AG04450 (cell line): ENCODE results near the gene PLCD1. TPM values are rescaled to one million over a fixed set of nuclear protein-coding genes. Genes with fewer than 3 reads are reported as not detected.

Experiments used
- CTCF ChIA-PET: fragments of 300-600, 350-600 bp; formaldehyde crosslinking; extraction: SDS; loops from one replicate; lab custom pipeline; 2022; ENCODE audit warnings: antibody characterized with exemption, inconsistent platforms; lab: Charles Lee
- POLR2A ChIA-PET: fragments of 350-600 bp; formaldehyde crosslinking; extraction: SDS; loops from one replicate; lab custom pipeline; 2021; ENCODE audit warnings: antibody characterized with exemption, inconsistent platforms; lab: Yijun Ruan, JAX
- DNase-seq: peaks from one replicate; pipeline ENCODE4 v3.0.0-alpha.2; 2011; ENCODE audit warnings: low read depth, low spot score
- H3K27ac ChIP-seq: one replicate; pipeline ENCODE4 v1.5.1; 2012; ENCODE audit warnings: low read depth, low read length, control low read depth
- H3K27me3 ChIP-seq: one replicate; pipeline ENCODE4 v1.6.0; 2012; ENCODE audit warnings: low read length; ENCODE audit not compliant: control insufficient read depth, insufficient read depth
- H3K4me3 ChIP-seq: 2 replicates; pipeline ENCODE4 v1.5.1; 2011; ENCODE audit warnings: mild to moderate bottlenecking, low read depth, low read length, control low read depth
- H3K9me3 ChIP-seq: 2 replicates; pipeline ENCODE4 v1.5.1; 2012; ENCODE audit warnings: low read length; ENCODE audit not compliant: control insufficient read depth, insufficient read depth
- polyA plus RNA-seq: library from polyadenylated mRNA; depleted of rRNA; stranded (reverse); fragments of >200 nt; gene quantifications from 2 replicates; pipeline ENCODE4 v1.2.3, GENCODE V29; 2011
- TF ChIP-seq, protein P1 (sequence below): IDR thresholded peaks from 2 replicates; pipeline ENCODE4 v1.5.1; 2011; ENCODE audit warnings: low read depth, low read length, control low read depth, inconsistent platforms

The PLCD1 gene
- polyA plus RNA-seq, 1 experiment: 14.4 TPM

DNA sequence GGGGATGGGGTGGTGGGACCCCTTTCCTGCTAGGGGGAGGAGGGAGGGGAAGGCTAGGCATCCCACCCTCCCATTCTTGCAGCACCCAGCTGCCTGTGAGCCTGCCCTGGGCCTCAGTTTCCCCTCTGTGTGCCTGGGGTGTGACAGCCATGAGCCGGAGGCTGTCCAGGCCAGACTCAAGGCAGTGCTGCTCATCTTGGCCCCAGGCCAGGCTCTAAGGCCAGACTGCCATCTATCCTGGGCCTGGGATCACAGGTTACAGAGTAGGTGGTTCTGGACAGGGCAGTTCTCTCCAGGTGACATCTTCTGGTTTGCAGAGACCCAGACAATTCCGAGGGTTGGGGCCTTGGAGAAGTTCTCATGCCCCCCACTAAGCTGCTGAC, 42.1 kb downstream of the PLCD1 start:
- Histone ChIP-seq H3K4me3 (no peak overlapping the region), H3K27me3 (peaks cover 4% of the 10 kb centered on the region), H3K9me3 (no peaks in the 10 kb centered on the region; the same call in 1 of the 2 replicates), H3K27ac (no peak overlapping the region)
- DNase-seq: no peak
- ChIA-PET POLR2A (no interaction called here), CTCF (interaction anchor here (0.9 kb wide), 1 partner anchor 10 kb away, joined by 8 read pairs; no protein-coding TSS in a partner anchor)
- TF ChIP-seq, protein P1, sequence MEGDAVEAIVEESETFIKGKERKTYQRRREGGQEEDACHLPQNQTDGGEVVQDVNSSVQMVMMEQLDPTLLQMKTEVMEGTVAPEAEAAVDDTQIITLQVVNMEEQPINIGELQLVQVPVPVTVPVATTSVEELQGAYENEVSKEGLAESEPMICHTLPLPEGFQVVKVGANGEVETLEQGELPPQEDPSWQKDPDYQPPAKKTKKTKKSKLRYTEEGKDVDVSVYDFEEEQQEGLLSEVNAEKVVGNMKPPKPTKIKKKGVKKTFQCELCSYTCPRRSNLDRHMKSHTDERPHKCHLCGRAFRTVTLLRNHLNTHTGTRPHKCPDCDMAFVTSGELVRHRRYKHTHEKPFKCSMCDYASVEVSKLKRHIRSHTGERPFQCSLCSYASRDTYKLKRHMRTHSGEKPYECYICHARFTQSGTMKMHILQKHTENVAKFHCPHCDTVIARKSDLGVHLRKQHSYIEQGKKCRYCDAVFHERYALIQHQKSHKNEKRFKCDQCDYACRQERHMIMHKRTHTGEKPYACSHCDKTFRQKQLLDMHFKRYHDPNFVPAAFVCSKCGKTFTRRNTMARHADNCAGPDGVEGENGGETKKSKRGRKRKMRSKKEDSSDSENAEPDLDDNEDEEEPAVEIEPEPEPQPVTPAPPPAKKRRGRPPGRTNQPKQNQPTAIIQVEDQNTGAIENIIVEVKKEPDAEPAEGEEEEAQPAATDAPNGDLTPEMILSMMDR: no peak

DNA sequence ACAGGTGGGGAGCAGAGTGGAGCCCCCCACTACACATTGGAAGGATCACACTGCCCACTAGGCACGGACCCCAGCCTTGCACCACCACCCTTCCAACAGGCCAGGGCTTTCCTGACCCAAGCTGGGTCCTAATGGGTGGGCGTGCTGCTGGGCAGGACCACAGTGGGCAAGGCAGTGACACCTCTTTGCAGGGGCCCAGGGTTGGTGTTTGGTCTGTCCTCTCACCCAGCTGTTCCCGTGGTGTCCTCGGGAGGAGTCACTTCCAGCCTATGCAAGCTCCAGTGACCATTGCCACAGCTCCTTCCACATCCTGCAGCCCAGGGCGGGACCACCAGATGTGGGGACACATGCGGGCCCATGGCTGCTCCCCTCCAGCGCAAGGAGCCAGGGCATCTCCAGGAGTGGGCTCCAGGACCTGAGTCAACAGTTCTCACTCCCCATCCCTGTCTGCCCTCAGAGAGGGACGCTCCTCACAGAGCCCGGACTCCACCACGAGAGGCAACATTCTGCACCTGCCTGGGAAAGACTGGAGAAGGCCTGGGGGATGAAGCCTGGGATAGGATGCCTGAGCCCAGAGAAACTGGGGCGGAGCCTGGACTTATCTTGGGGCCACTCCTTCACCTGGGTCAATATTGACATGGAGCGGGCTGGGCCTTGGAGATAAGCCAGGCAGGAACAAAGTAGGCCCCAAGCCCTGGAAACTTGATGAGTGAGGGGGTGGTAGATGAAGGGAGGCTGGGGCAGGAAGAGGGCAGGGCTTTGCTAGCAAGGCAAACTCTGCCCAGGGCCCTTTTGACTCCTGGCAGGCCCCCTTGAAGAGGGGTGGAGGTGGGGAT, 42.7 kb downstream of the PLCD1 start:
- no peaks in the 10 kb centered on the region; the same call in 1 of the 2 replicates for H3K9me3 ChIP-seq
- H3K27me3 ChIP-seq: peaks cover 1% of the 10 kb centered on the region
- POLR2A ChIA-PET: no interaction called here
- CTCF ChIA-PET: interaction anchor here (0.9 to 2.1 kb wide), 3 partner anchors 10 to 12 kb away, joined by 8 to 13 read pairs (median 8); no protein-coding TSS in a partner anchor
- H3K4me3 ChIP-seq: no peak overlapping the region
- DNase-seq: no peak
- TF ChIP-seq, protein P1: no peak
- no peak overlapping the region for H3K27ac ChIP-seq

DNA sequence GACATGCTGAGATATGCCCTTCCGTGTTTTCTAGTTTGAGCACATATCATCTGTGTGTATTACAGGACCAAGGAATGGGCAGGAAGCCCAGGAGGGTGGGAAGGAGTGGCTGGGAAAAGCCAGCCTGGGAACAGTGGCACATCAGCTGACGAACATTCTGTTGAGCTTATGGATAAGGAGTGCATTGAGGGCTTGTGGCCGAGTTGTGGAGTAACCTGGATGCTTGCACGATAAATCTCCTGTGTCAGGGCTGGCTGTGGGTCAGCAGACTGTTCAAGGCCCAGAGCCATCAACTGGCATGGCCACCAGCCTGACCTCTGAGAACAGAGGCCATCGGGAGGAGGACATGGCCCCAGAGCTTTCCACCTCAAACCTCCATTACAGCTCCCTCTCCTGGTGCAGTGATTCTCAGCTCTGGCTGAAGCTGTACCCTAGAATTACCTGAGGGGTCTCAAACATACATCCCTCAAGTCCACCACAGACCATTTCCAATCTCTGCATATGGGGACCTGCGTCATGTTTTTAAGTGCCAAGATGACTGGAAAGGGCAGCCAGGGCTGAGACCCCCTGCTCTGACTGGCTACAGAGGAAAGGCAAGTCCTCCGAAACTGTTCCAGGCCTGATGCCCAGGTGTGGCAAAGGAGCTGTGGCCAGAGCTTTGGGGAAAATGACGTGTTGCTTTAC, 43.7 kb downstream of the PLCD1 start:
- Histone ChIP-seq H3K27ac (no peak overlapping the region), H3K9me3 (no peaks in the 10 kb centered on the region; the same call in 1 of the 2 replicates), H3K4me3 (no peak overlapping the region), H3K27me3 (no peaks in the 10 kb centered on the region)
- ChIA-PET POLR2A (no interaction called here), CTCF (interaction anchor here (1.9 to 2.1 kb wide), 2 partner anchors 11 kb away, joined by 8 to 13 read pairs; no protein-coding TSS in a partner anchor)
- DNase-seq: no peak
- TF ChIP-seq, protein P1: no peak

DNA sequence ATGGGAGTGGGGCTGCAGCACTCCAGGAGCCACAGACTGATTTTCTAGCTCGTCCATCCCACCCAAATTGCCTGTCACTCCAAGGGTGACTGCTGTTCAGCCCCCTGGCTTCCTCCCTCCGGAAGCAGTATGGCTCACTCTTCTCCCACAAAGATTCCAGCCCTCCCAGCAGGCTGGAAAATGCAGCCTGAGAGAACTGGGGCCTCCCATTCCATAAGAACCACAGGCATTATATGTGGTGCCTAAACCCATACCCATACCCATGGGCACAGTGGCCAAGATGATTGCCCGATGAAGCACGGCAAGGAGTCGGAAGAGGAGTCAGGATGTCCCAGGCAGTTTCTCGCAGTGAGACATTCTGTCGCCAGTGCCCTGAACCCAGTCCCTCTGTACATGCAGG, 44.8 kb downstream of the PLCD1 start:
- Histone ChIP-seq H3K27me3 (no peaks in the 10 kb centered on the region), H3K27ac (no peak overlapping the region), H3K4me3 (no peak overlapping the region), H3K9me3 (no peaks in the 10 kb centered on the region; the same call in 1 of the 2 replicates)
- POLR2A ChIA-PET: no interaction called here
- TF ChIP-seq, protein P1: no peak
- CTCF ChIA-PET: interaction anchor here (1.4 to 3.1 kb wide), 4 partner anchors 10 to 129 kb away, joined by 3 to 15 read pairs (median 10); no protein-coding TSS in a partner anchor
- DNase-seq: no peak
